Hypothalamus (tissue), 51 donors: ENCODE data around the gene NLRP13.
A peak's percentile ranks its signal among the peaks of the same experiment; 100 is the strongest.

Source experiments
- DNase-seq, 51 donors: peaks; one replicate each; lab custom pipeline; 2025; lab: John Stamatoyannopoulos, UW

The NLRP13 gene

GRCh38 chr19:55902080-55902751 lies 29.9 kb downstream of the NLRP13 start:
- DNase-seq = no peak

- DNase-seq = no peak
Observed at GRCh38 chr19:55901369-55902079, 30.6 kb downstream of the NLRP13 start.

GRCh38 chr19:55898911-55899310 lies 33.2 kb downstream of the NLRP13 start:
- no peak for DNase-seq

GRCh38 chr19:55882626-55883025 lies 49.5 kb downstream of the NLRP13 start:
- no peak for DNase-seq

- no peak for DNase-seq
Observed at GRCh38 chr19:55877211-55877610, 54.9 kb downstream of the NLRP13 start.

GRCh38 chr19:55870736-55871135 lies 61.4 kb downstream of the NLRP13 start:
- DNase-seq = no peak

- DNase-seq = no peak
Observed at GRCh38 chr19:55867101-55867500, 65.0 kb downstream of the NLRP13 start.

- no peak for DNase-seq
Observed at GRCh38 chr19:55866521-55866920, 65.6 kb downstream of the NLRP13 start.

- DNase-seq = no peak
Observed at GRCh38 chr19:55858969-55859368, 73.2 kb downstream of the NLRP13 start.

- DNase-seq = no peak
Observed at GRCh38 chr19:55858401-55858800, 73.7 kb downstream of the NLRP13 start.

GRCh38 chr19:55857974-55858373 lies 74.2 kb downstream of the NLRP13 start:
- no peak for DNase-seq

GRCh38 chr19:55857149-55857548 lies 75.0 kb downstream of the NLRP13 start:
- peak in 1 of 51 donors; percentile 1 for DNase-seq

GRCh38 chr19:55855160-55855559 lies 77.0 kb downstream of the NLRP13 start:
- no peak for DNase-seq
